ENCODE measurements around the gene ATP8B3. TPM values are rescaled to one million over a fixed set of nuclear protein-coding genes. Genes with fewer than 3 reads are reported as not detected.

The ATP8B3 gene
- total RNA-seq, 4 donors from 2014 or later = 0.09 to 0.24 TPM; not detected in 2

GRCh38 chr19:1854542-1855039 is 42.5 kb upstream of the ATP8B3 start:
- Histone ChIP-seq H3K36me3 (no peaks in the 10 kb centered on the region), H3K4me1 (peaks cover 16 to 23% of the 10 kb centered on the region in 2 donors), H3K27ac (peak overlapping the region; percentile 68 to 82 (median 76)), H3K27me3 (peaks cover 2 to 14% (median 3%) of the 10 kb centered on the region in 3 donors), H3K4me3 (no peak overlapping the region), H3K9me3 (no peaks in the 10 kb centered on the region)
- no peak for TF ChIP-seq POLR2A (IDR thresholded peaks at IDR 0.05)
- TF ChIP-seq, protein P1, sequence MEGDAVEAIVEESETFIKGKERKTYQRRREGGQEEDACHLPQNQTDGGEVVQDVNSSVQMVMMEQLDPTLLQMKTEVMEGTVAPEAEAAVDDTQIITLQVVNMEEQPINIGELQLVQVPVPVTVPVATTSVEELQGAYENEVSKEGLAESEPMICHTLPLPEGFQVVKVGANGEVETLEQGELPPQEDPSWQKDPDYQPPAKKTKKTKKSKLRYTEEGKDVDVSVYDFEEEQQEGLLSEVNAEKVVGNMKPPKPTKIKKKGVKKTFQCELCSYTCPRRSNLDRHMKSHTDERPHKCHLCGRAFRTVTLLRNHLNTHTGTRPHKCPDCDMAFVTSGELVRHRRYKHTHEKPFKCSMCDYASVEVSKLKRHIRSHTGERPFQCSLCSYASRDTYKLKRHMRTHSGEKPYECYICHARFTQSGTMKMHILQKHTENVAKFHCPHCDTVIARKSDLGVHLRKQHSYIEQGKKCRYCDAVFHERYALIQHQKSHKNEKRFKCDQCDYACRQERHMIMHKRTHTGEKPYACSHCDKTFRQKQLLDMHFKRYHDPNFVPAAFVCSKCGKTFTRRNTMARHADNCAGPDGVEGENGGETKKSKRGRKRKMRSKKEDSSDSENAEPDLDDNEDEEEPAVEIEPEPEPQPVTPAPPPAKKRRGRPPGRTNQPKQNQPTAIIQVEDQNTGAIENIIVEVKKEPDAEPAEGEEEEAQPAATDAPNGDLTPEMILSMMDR (IDR thresholded peaks at IDR 0.05 in 4 of 5, conservative IDR thresholded peaks at IDR 0.05 in 1 of 5) = no peak
- in situ Hi-C loops (cut with MboI; ENCODE audit: low sequenced_read_pairs in 4 of 4) (no loop called here), intact Hi-C loops (cut with DNase I; ENCODE audit: low total_unique reads) (no loop called here)
- DNase-seq (no peak), ATAC-seq (no peak)

GRCh38 chr19:1854039-1854541 is 42.0 kb upstream of the ATP8B3 start:
- peaks cover 16 to 23% of the 10 kb centered on the region in 2 donors for H3K4me1 ChIP-seq
- H3K36me3 ChIP-seq = no peaks in the 10 kb centered on the region
- in situ Hi-C loops (cut with MboI; ENCODE audit: low sequenced_read_pairs in 4 of 4) (no loop called here), intact Hi-C loops (cut with DNase I; ENCODE audit: low total_unique reads) (no loop called here)
- DNase-seq (no peak), ATAC-seq (no peak)
- H3K27me3 ChIP-seq = peaks cover 2 to 14% (median 3%) of the 10 kb centered on the region in 3 donors
- no peak overlapping the region for H3K4me3 ChIP-seq
- H3K27ac ChIP-seq = no peak overlapping the region
- TF ChIP-seq, protein P1 (IDR thresholded peaks at IDR 0.05 in 4 of 5, conservative IDR thresholded peaks at IDR 0.05 in 1 of 5) = no peak
- no peak for TF ChIP-seq POLR2A (IDR thresholded peaks at IDR 0.05)
- no peaks in the 10 kb centered on the region for H3K9me3 ChIP-seq

GRCh38 chr19:1853295-1854038 is 41.4 kb upstream of the ATP8B3 start:
- H3K4me1 ChIP-seq = peaks cover 19 to 23% of the 10 kb centered on the region in 2 donors
- peaks cover 2 to 14% (median 3%) of the 10 kb centered on the region in 3 donors for H3K27me3 ChIP-seq
- H3K27ac ChIP-seq = no peak overlapping the region
- H3K36me3 ChIP-seq = no peaks in the 10 kb centered on the region
- ATAC-seq (peak in 1 of 2 donors; percentile 34), DNase-seq (peak in 1 of 2 donors; percentile 67)
- intact Hi-C loops (cut with DNase I; ENCODE audit: low total_unique reads) = no loop called here
- in situ Hi-C loops (cut with MboI; ENCODE audit: low sequenced_read_pairs in 4 of 4) = no loop called here
- H3K4me3 ChIP-seq = no peak overlapping the region
- H3K9me3 ChIP-seq = no peaks in the 10 kb centered on the region
- TF ChIP-seq POLR2A (IDR thresholded peaks at IDR 0.05) = no peak
- TF ChIP-seq, protein P1 (IDR thresholded peaks at IDR 0.05 in 4 of 5, conservative IDR thresholded peaks at IDR 0.05 in 1 of 5) = peak; percentile 77 to 88 (median 85)

- no peak for ATAC-seq
- TF ChIP-seq, protein P1 (IDR thresholded peaks at IDR 0.05 in 4 of 5, conservative IDR thresholded peaks at IDR 0.05 in 1 of 5) = no peak
- TF ChIP-seq POLR2A (IDR thresholded peaks at IDR 0.05) = no peak
- Histone ChIP-seq H3K36me3 (no peaks in the 10 kb centered on the region), H3K27me3 (peaks cover 2 to 12% (median 3%) of the 10 kb centered on the region in 3 donors), H3K4me3 (no peak overlapping the region), H3K27ac (no peak overlapping the region), H3K9me3 (no peaks in the 10 kb centered on the region), H3K4me1 (peaks cover 19 to 22% of the 10 kb centered on the region in 2 donors)
- intact Hi-C loops (cut with DNase I; ENCODE audit: low total_unique reads) (no loop called here), in situ Hi-C loops (cut with MboI; ENCODE audit: low sequenced_read_pairs in 4 of 4) (no loop called here)
- no peak for DNase-seq
These were observed 40.6 kb upstream of the ATP8B3 start for GRCh38 chr19:1852581-1853128.
